K562 (cell line): ENCODE data around the gene GLI1. TPM values are rescaled to one million over a fixed set of nuclear protein-coding genes. Genes with fewer than 3 reads are reported as not detected.
A peak's percentile ranks its signal among the peaks of the same experiment; 100 is the strongest.

Source experiments
- ARNT ChIP-seq, 2 experiments: fragments of 450-650 bp; IDR thresholded peaks; 2 replicates each; pipeline ENCODE4 v1.6.1; 2016; ENCODE audit warnings: mild to moderate bottlenecking in 1 of 2
- HDAC1 ChIP-seq, 2 experiments: fragments of 450-650 bp; IDR thresholded peaks; 2 replicates each; pipeline ENCODE4 v1.6.1; 2016 to 2017; ENCODE audit warnings: inconsistent platforms in 1 of 2, mild to moderate bottlenecking in 1 of 2, moderate library complexity in 1 of 2
- HDAC3 ChIP-seq: fragments of 450-650 bp; IDR thresholded peaks from 2 replicates; pipeline ENCODE4 v1.6.1; 2018; ENCODE audit warnings: borderline replicate concordance, mild to moderate bottlenecking, moderate library complexity; ENCODE audit not compliant: partially characterized antibody
- IRF9 ChIP-seq: fragments of 450-650 bp; IDR thresholded peaks from 2 replicates; pipeline ENCODE4 v1.6.1; 2016; ENCODE audit warnings: missing biosample characterization, missing genetic modification characterization
- NBN ChIP-seq: fragments of 450-650 bp; IDR thresholded peaks from 2 replicates; pipeline ENCODE4 v1.6.1; 2016; ENCODE audit warnings: low read depth, mild to moderate bottlenecking
- POLR2AphosphoS2 ChIP-seq: IDR thresholded peaks from 2 replicates; pipeline ENCODE4 v1.6.1; 2012; ENCODE audit warnings: low read length, improper control_type of control experiment
- RBFOX2 ChIP-seq: fragments of 200-400 bp; formaldehyde crosslinking; IDR thresholded peaks from 2 replicates; pipeline ENCODE4 v1.6.1; 2017; ENCODE audit warnings: low read depth, mild to moderate bottlenecking, low read length, moderate library complexity
- RFX7 ChIP-seq: fragments of 250-450 bp; sonication (Bioruptor Pico); IDR thresholded peaks from 2 replicates; pipeline ENCODE4 v1.5.1; 2021; ENCODE audit warnings: mild to moderate bottlenecking
- SIN3B ChIP-seq: fragments of 450-650 bp; IDR thresholded peaks from 2 replicates; pipeline ENCODE4 v1.6.1; 2017; ENCODE audit warnings: low read depth, mild to moderate bottlenecking, moderate library complexity
- SNAPC5 ChIP-seq: fragments of 250-450 bp; sonication (Bioruptor Pico); IDR thresholded peaks from 2 replicates; pipeline ENCODE4 v1.8.0; 2021; ENCODE audit warnings: moderate library complexity, mild to moderate bottlenecking, inconsistent platforms
- SREBF1 ChIP-seq: fragments of 150-350 bp; IDR thresholded peaks from 2 replicates; pipeline ENCODE4 v1.6.1; 2014; ENCODE audit warnings: antibody characterized with exemption, low read depth, low read length, borderline replicate concordance
- TRIM25 ChIP-seq: fragments of 450-650 bp; IDR thresholded peaks from 2 replicates; pipeline ENCODE4 v1.7.0; 2016; ENCODE audit warnings: borderline replicate concordance
- ZC3H11A ChIP-seq: IDR thresholded peaks from 2 replicates; pipeline ENCODE4 v1.6.1; 2012; ENCODE audit warnings: low read depth, low read length, improper control_type of control experiment
- ZHX1 ChIP-seq: fragments of 150-350 bp; conservative IDR thresholded peaks from 2 replicates; pipeline ENCODE4 v1.6.1; 2014; ENCODE audit warnings: low read length
- ZNF121 ChIP-seq: sonication (generic); formaldehyde crosslinking; conservative IDR thresholded peaks from 2 replicates; pipeline ENCODE4 v1.8.0; 2022; ENCODE audit warnings: missing genetic modification reagents
- ZNF124 ChIP-seq: sonication (generic); formaldehyde crosslinking; IDR thresholded peaks from 2 replicates; pipeline ENCODE4 v1.8.1; 2022; ENCODE audit warnings: missing genetic modification reagents
- ZNF23 ChIP-seq: fragments of 250-450 bp; sonication (Bioruptor Pico); IDR thresholded peaks from 2 replicates; pipeline ENCODE4 v1.4.0; 2020; ENCODE audit warnings: mild to moderate bottlenecking
- ZNF316 ChIP-seq: fragments of 450-650 bp; IDR thresholded peaks from 2 replicates; pipeline ENCODE4 v1.6.1; 2016
- ZNF507 ChIP-seq: conservative IDR thresholded peaks from 2 replicates; pipeline ENCODE4 v1.6.1; 2017; ENCODE audit warnings: missing genetic modification characterization, missing compliant biosample characterization
- ZNF518B ChIP-seq: fragments of 250-450 bp; sonication (Bioruptor Pico); IDR thresholded peaks from 2 replicates; pipeline ENCODE4 v1.5.0; 2021; ENCODE audit warnings: mild to moderate bottlenecking, moderate library complexity
- ZNF583 ChIP-seq: fragments of 250-450 bp; sonication (Bioruptor Pico); IDR thresholded peaks from 2 replicates; pipeline ENCODE4 v1.4.0; 2020
- polyA plus RNA-seq, 8 experiments: library from polyadenylated mRNA; depleted of rRNA in 4 of 8; stranded (reverse) in 5 of 8; unstranded in 3 of 8; fragments of >200 nt; fragmentation: Nextera tagmentation in 2 of 8; fragmentation: Illumina TruSeq in 1 of 8; extraction: Ambion mirVana in 2 of 8; extraction: Trizol in 1 of 8; gene quantifications; 2 replicates each; pipeline versions ENCODE4 v1.2.1 to v1.2.3, GENCODE V29; 2011 to 2014; ENCODE audit warnings: inconsistent platforms in 1 of 8, missing spikeins in 1 of 8
- total RNA-seq, 7 experiments: library from RNA; depleted of rRNA in 6 of 7; stranded (reverse); fragments of >200 nt in 6 of 7; fragmentation: Illumina TruSeq in 2 of 7; extraction: Trizol in 2 of 7; gene quantifications; 2 replicates each; pipeline versions ENCODE4 v1.2.1 to v1.2.3, GENCODE V29; 2011 to 2021; ENCODE audit warnings: low replicate concordance in 1 of 7

GLI1 gene
- total and polyA plus RNA-seq, 9 of the 15 experiments (the other 6 are each of a cell fraction or from before 2014, with no cell fraction given), result 0.24 to 3.7 (median 0.61) TPM

GRCh38 chr12:57462251-57462911, 2.8 kb downstream of the GLI1 start (continued):
- TF ChIP-seq ZHX1 (0 out of 2 replicates have a peak, but pooled peaks have one; percentile 44), SIN3B (no peak), TRIM25 (no peak), RBFOX2 (peak; percentile 51; the same call in 1 of the 2 replicates), ZNF23 (CRISPR knock-in tag) (no peak), HDAC3 (no peak), ZC3H11A (no peak; the same call in 1 of the 2 replicates), ZNF507 (tag) (no peak), RFX7 (CRISPR knock-in tag) (no peak), SREBF1 (peak; percentile 60; the same call in 1 of the 2 replicates), ZNF518B (no peak), ZNF316 (peak; percentile 72), IRF9 (tag) (no peak), NBN (peak; percentile 95), HDAC1 (IDR thresholded peaks at IDR 0.05) (peak in 1 of 2 experiments; percentile 56; a peak in 2 of 4 replicates), POLR2AphosphoS2 (no peak), ZNF124 (CRISPR knock-in tag) (no peak), SNAPC5 (CRISPR knock-in tag) (no peak), ARNT (IDR thresholded peaks at IDR 0.05) (peak; percentile 53 to 86; a peak in 2 of 4 replicates), ZNF121 (CRISPR knock-in tag) (peak; percentile 79), ZNF583 (CRISPR knock-in tag) (no peak)
